ENCODE results near the gene SHANK2. TPM values are rescaled to one million over a fixed set of nuclear protein-coding genes. Genes with fewer than 3 reads are reported as not detected.

The SHANK2 gene
- polyA plus RNA-seq, 3 donors: not detected

DNA sequence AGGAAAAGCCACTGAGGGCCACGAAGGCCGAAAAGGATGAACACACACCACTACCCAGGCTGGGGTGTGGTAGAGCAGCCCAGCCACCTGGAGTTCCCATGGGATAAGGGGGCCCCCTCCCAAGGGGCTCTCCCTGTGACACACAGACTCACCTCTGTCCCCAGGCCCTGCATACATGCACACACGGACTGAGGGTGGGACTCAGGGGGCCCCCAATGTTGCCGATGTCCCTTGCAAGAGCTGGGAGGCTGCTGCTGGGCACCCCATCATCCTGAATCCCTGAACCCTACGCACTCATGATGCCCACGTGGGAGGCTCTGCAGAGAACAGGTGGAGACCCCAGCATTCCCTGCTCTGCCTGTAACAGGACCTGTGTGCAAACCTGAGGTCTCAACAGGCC is 14.5 kb downstream of the SHANK2 start:
- Histone ChIP-seq H2AFZ (ENCODE audit: insufficient read depth, low read depth, low read length, poor library complexity, severe bottlenecking) (no peak overlapping the region), H3K4me3 (replicated peaks in 1 of 3; ENCODE audit: low read depth in 2 of 3, low read length in 3 of 3) (no peak overlapping the region), H3K9me3 (replicated peaks in 1 of 2; ENCODE audit: control insufficient read depth in 1 of 2, insufficient read depth in 1 of 2, low read length in 2 of 2) (no peaks in the 10 kb centered on the region), H3K27ac (ENCODE audit: low read depth in 1 of 2, low read length in 2 of 2) (no peak overlapping the region), H3K36me3 (replicated peaks in 1 of 2; ENCODE audit: control insufficient read depth in 1 of 2, insufficient read depth in 2 of 2, low read length in 2 of 2) (no peaks in the 10 kb centered on the region), H3K79me2 (ENCODE audit: insufficient read depth, low read length) (no peaks in the 10 kb centered on the region), H3K9ac (ENCODE audit: insufficient read depth, low read length, poor library complexity, severe bottlenecking) (no peak overlapping the region), H3K27me3 (ENCODE audit: control insufficient read depth in 2 of 2, insufficient read depth in 2 of 2, low read length in 2 of 2) (peaks cover 0 to 3% of the 10 kb centered on the region in 2 donors), H3K4me2 (replicated peaks; ENCODE audit: extremely low read depth, low read length, poor library complexity, severe bottlenecking) (no peak overlapping the region), H4K20me1 (ENCODE audit: insufficient read depth, low read length) (no peaks in the 10 kb centered on the region), H3K4me1 (ENCODE audit: control insufficient read depth in 1 of 2, insufficient read depth in 2 of 2, low read length in 2 of 2) (no peaks in the 10 kb centered on the region)
- Mint-ChIP-seq H3K36me3 (no peaks in the 10 kb centered on the region), H3K4me3 (no peak overlapping the region), H3K27ac (no peak overlapping the region), H3K27me3 (ENCODE audit: low read depth in 3 of 3) (peaks cover 8 to 11% (median 8%) of the 10 kb centered on the region in 3 donors), H3K9me3 (peaks cover 0 to 6% (median 0%) of the 10 kb centered on the region in 7 donors), H3K4me1 (peaks cover 7% of the 10 kb centered on the region)
- intact Hi-C loops (cut with micrococcal nuclease): no loop called here
- no peak for DNase-seq
- no peak for TF ChIP-seq CTCF (IDR thresholded peaks at IDR 0.05)
- 83% methylated on average over 4 of the region's 6 CpGs for WGBS (ENCODE audit: insufficient coverage)

DNA sequence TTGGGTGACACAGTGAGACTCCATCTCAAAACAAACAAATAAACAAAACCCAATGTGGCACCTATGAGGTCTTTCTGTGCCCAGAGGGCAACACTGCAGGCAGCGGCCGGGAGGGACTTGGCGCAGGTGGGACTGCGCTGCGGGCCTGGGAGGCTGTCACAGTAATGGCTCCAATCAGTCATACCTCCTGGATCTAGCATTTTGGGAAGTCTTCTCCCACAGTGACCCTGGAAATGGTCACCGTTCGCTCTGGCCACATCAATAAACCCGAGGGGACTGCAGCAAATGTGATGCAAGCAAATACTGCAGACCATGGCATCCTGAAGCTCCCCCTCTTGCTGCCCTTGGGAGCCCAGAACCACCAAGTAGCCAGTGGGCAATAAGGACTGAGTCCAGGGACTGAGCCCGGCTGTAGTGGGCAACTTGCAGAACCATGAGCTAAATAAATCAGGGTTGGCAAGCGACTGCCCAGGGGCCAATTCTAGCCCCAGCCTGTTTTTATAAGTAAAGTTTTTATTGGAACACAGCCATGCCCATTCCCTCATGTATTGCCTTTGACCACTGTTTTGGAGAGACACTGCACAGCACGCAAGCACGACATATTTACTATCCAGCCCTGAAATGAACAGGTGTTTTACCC is 15.4 kb downstream of the SHANK2 start:
- Histone ChIP-seq H3K27me3 (ENCODE audit: control insufficient read depth in 2 of 2, insufficient read depth in 2 of 2, low read length in 2 of 2) (peaks cover 0 to 3% of the 10 kb centered on the region in 2 donors), H3K36me3 (replicated peaks in 1 of 2; ENCODE audit: control insufficient read depth in 1 of 2, insufficient read depth in 2 of 2, low read length in 2 of 2) (no peaks in the 10 kb centered on the region), H3K9me3 (replicated peaks in 1 of 2; ENCODE audit: control insufficient read depth in 1 of 2, insufficient read depth in 1 of 2, low read length in 2 of 2) (no peaks in the 10 kb centered on the region), H3K4me3 (replicated peaks in 1 of 3; ENCODE audit: low read depth in 2 of 3, low read length in 3 of 3) (no peak overlapping the region), H3K27ac (ENCODE audit: low read depth in 1 of 2, low read length in 2 of 2) (no peak overlapping the region), H2AFZ (ENCODE audit: insufficient read depth, low read depth, low read length, poor library complexity, severe bottlenecking) (no peak overlapping the region), H3K4me1 (ENCODE audit: control insufficient read depth in 1 of 2, insufficient read depth in 2 of 2, low read length in 2 of 2) (no peaks in the 10 kb centered on the region), H4K20me1 (ENCODE audit: insufficient read depth, low read length) (no peaks in the 10 kb centered on the region), H3K79me2 (ENCODE audit: insufficient read depth, low read length) (no peaks in the 10 kb centered on the region), H3K4me2 (replicated peaks; ENCODE audit: extremely low read depth, low read length, poor library complexity, severe bottlenecking) (no peak overlapping the region), H3K9ac (ENCODE audit: insufficient read depth, low read length, poor library complexity, severe bottlenecking) (no peak overlapping the region)
- H3K27ac Mint-ChIP-seq: no peak overlapping the region
- no peak overlapping the region for H3K4me3 Mint-ChIP-seq
- peaks cover 6 to 9% (median 8%) of the 10 kb centered on the region in 3 donors for H3K27me3 Mint-ChIP-seq (ENCODE audit: low read depth in 3 of 3)
- DNase-seq: no peak
- no peak for TF ChIP-seq CTCF (IDR thresholded peaks at IDR 0.05)
- 91% methylated on average over 8 of the region's 12 CpGs for WGBS (ENCODE audit: insufficient coverage)
- H3K9me3 Mint-ChIP-seq: peaks cover 0 to 5% (median 0%) of the 10 kb centered on the region in 7 donors
- intact Hi-C loops (cut with micrococcal nuclease): no loop called here
- peaks cover 7% of the 10 kb centered on the region for H3K4me1 Mint-ChIP-seq
- H3K36me3 Mint-ChIP-seq: no peaks in the 10 kb centered on the region
